HepG2 (cell line): ENCODE measurements around the gene TLR5. TPM values are rescaled to one million over a fixed set of nuclear protein-coding genes. Genes with fewer than 3 reads are reported as not detected.

Experiments
- ATAC-seq: fragments of 200-7000 bp; cut with Tn5 transposase; 3 replicates; pipeline ENCODE4 v1.9.1; 2020; ENCODE audit warnings: mild to moderate bottlenecking, moderate library complexity
- BruUV-seq: library from RNA; stranded (reverse); fragments of 400-500 nt; replicated peaks from 2 replicates; lab custom pipeline; 2021; lab: Mats Ljungman, UMichigan
- CTCF ChIA-PET: fragments of 300-600 bp; formaldehyde crosslinking; extraction: SDS; loops from one replicate; lab custom pipeline; 2021; ENCODE audit warnings: low total read pairs, inconsistent platforms, low intra/inter-chr PET ratio; lab: Yijun Ruan, JAX
- POLR2A ChIA-PET: fragments of 350-600 bp; sonication (Branson Sonifier 250); formaldehyde crosslinking; loops from one replicate; lab custom pipeline; 2020; ENCODE audit warnings: antibody characterized with exemption, inconsistent platforms; lab: Yijun Ruan, JAX
- DNase-seq: peaks from one replicate; pipeline ENCODE4 v3.0.0-alpha.2; 2015; ENCODE audit warnings: low spot score
- FAIRE-seq: peaks from 3 replicates; lab custom pipeline; 2011; peaks lifted over from hg19 to GRCh38; lab: Jason Lieb, UNC
- H2AFZ ChIP-seq: one replicate; pipeline ENCODE4 v1.6.1; 2011; ENCODE audit warnings: low read length, inconsistent platforms
- H3K27ac ChIP-seq: fragments of 300-600 bp; 3 replicates; pipeline ENCODE4 v1.8.0; 2011; ENCODE audit warnings: mixed run types, mild to moderate bottlenecking, mixed read lengths, low read length, inconsistent platforms; ENCODE audit not compliant: insufficient read depth; ENCODE audit errors: extremely low read length
- H3K27me3 ChIP-seq, 2 experiments: fragments of 200-600 bp in 1 of 2; 2 replicates in 1 of 2; 3 replicates in 1 of 2; pipeline versions ENCODE4 v1.6.0 to v1.8.0; 2011; ENCODE audit warnings: low read length in 2 of 2, mild to moderate bottlenecking in 2 of 2, moderate library complexity in 2 of 2, inconsistent platforms in 1 of 2; ENCODE audit not compliant: insufficient read depth in 2 of 2, control insufficient read depth in 1 of 2
- H3K36me3 ChIP-seq, 2 experiments: fragments of 200-600 bp in 1 of 2; replicated peaks in 1 of 2; 2 replicates in 1 of 2; 3 replicates in 1 of 2; pipeline versions ENCODE4 v1.5.1 to v1.8.0; 2011; ENCODE audit warnings: low read length in 2 of 2, inconsistent platforms in 1 of 2; ENCODE audit not compliant: insufficient read depth in 2 of 2, control insufficient read depth in 1 of 2
- H3K4me1 ChIP-seq: 2 replicates; pipeline ENCODE4 v1.5.1; 2012; ENCODE audit warnings: low read length, inconsistent platforms; ENCODE audit not compliant: insufficient read depth
- H3K4me2 ChIP-seq: 2 replicates; pipeline ENCODE4 v1.6.0; 2011; ENCODE audit warnings: low read depth, low read length, inconsistent platforms
- H3K4me3 ChIP-seq, 3 experiments: fragments of 200-600 bp in 1 of 3; sonication (generic), shearing (Covaris generic) in 1 of 3; replicated peaks in 1 of 3; 2 replicates each; pipeline ENCODE4 v1.5.1; 2011 to 2016; ENCODE audit warnings: low read length in 3 of 3, inconsistent platforms in 2 of 3, low read depth in 2 of 3, mild to moderate bottlenecking in 2 of 3, control low read depth in 1 of 3, mixed read lengths in 1 of 3; ENCODE audit not compliant: insufficient read depth in 1 of 3
- H3K79me2 ChIP-seq: one replicate; pipeline ENCODE4 v1.6.1; 2011; ENCODE audit warnings: low read length, inconsistent platforms; ENCODE audit not compliant: insufficient read depth
- H3K9ac ChIP-seq: 2 replicates; pipeline ENCODE4 v1.6.0; 2011; ENCODE audit warnings: mild to moderate bottlenecking, low read depth, low read length, inconsistent platforms; ENCODE audit not compliant: insufficient read depth
- H3K9me3 ChIP-seq: 2 replicates; pipeline ENCODE4 v1.5.1; 2012; ENCODE audit warnings: mild to moderate bottlenecking, low read length
- H4K20me1 ChIP-seq: 2 replicates; pipeline ENCODE4 v1.6.0; 2011; ENCODE audit warnings: inconsistent platforms, mild to moderate bottlenecking, low read length, moderate library complexity; ENCODE audit not compliant: insufficient read depth
- HMG20A ChIP-seq: IDR thresholded peaks from 2 replicates; pipeline ENCODE4 v1.6.1; 2016; ENCODE audit warnings: borderline replicate concordance
- HNRNPUL1 ChIP-seq: fragments of 200-400 bp; formaldehyde crosslinking; IDR thresholded peaks from 2 replicates; pipeline ENCODE4 v1.6.1; 2017; ENCODE audit warnings: low read depth, mild to moderate bottlenecking, low read length, moderate library complexity
- NFIB ChIP-seq: sonication (generic); formaldehyde crosslinking; IDR thresholded peaks from 2 replicates; pipeline ENCODE4 v1.9.0; 2021; ENCODE audit warnings: missing genetic modification reagents, mild to moderate bottlenecking, borderline replicate concordance
- NFKBIZ ChIP-seq: IDR thresholded peaks from 2 replicates; pipeline ENCODE4 v1.6.1; 2018; ENCODE audit warnings: missing genetic modification reagents, missing compliant biosample characterization
- PRDM4 ChIP-seq: sonication (generic); formaldehyde crosslinking; IDR thresholded peaks from 2 replicates; pipeline ENCODE4 v1.9.0; 2021; ENCODE audit warnings: missing genetic modification reagents, borderline replicate concordance
- SRSF4 ChIP-seq: fragments of 200-400 bp; formaldehyde crosslinking; IDR thresholded peaks from one replicate; pipeline ENCODE4 v1.6.1; 2018; ENCODE audit warnings: mild to moderate bottlenecking, low read depth, low read length, moderate library complexity; ENCODE audit not compliant: poor library complexity, severe bottlenecking
- ZBTB8A ChIP-seq: sonication (generic); formaldehyde crosslinking; IDR thresholded peaks from 2 replicates; pipeline ENCODE4 v1.4.0; 2020; ENCODE audit warnings: mild to moderate bottlenecking, low read depth, missing genetic modification reagents, borderline replicate concordance
- ZNF136 ChIP-seq: sonication (generic); formaldehyde crosslinking; IDR thresholded peaks from 2 replicates; pipeline ENCODE4 v1.8.1; 2022; ENCODE audit warnings: low read depth, mild to moderate bottlenecking, moderate library complexity, missing genetic modification reagents
- ZNF251 ChIP-seq: sonication (generic); formaldehyde crosslinking; IDR thresholded peaks from 2 replicates; pipeline ENCODE4 v1.9.0; 2021; ENCODE audit warnings: mild to moderate bottlenecking, missing genetic modification reagents
- ZNF644 ChIP-seq: IDR thresholded peaks from 2 replicates; pipeline ENCODE4 v1.6.1; 2016; ENCODE audit warnings: low read depth
- ZNF761 ChIP-seq: sonication (generic); formaldehyde crosslinking; conservative IDR thresholded peaks from 2 replicates; pipeline ENCODE4 v1.4.0; 2020; ENCODE audit warnings: mild to moderate bottlenecking, missing genetic modification reagents
- WGBS: methylation state at CpG from one replicate; pipeline ENCODE4 v1.1.6; 2017; ENCODE audit warnings: low lambda C conversion rate; 5-methylcytosine and 5-hydroxymethylcytosine counted together
- in situ Hi-C: cut with HindIII; loops from 2 replicates; pipeline ENCODE4 v1.10.0; 2017; ENCODE audit warnings: low pct_unique_long_range_greater_than_20kb; ENCODE audit not compliant: extremely low pct_ligation_motif_present
- intact Hi-C: fragments of 100-400 bp; cut with micrococcal nuclease; formaldehyde crosslinking; loops from one replicate; pipeline ENCODE4 v1.10.0; 2022; ENCODE audit not compliant: unreplicated experiment
- polyA plus RNA-seq, 8 experiments: library from polyadenylated mRNA; depleted of rRNA in 3 of 8; stranded (reverse) in 7 of 8; unstranded in 1 of 8; fragments of >200 nt; fragmentation: Illumina TruSeq in 4 of 8; extraction: Trizol in 4 of 8; gene quantifications; 2 replicates each; pipeline versions ENCODE4 v1.2.1 to v1.2.3, GENCODE V29; 2011 to 2016; ENCODE audit warnings: low read depth in 4 of 8, missing spikeins in 1 of 8, mixed read lengths in 1 of 8; ENCODE audit not compliant: insufficient read depth in 1 of 8
- total RNA-seq, 5 experiments: library from RNA; depleted of rRNA; stranded (reverse); fragments of >200 nt; fragmentation: Illumina TruSeq; extraction: Trizol; gene quantifications; 2 replicates each; pipeline ENCODE4 v1.2.3, GENCODE V29; 2016; ENCODE audit warnings: low read depth in 1 of 5
- TF ChIP-seq, protein P1 (sequence below): sonication (generic); formaldehyde crosslinking; IDR thresholded peaks from 2 replicates; pipeline ENCODE4 v1.5.0; 2020; ENCODE audit warnings: missing genetic modification reagents
- TF ChIP-seq, protein P2 (sequence below): sonication (generic); formaldehyde crosslinking; IDR thresholded peaks from 2 replicates; pipeline ENCODE4 v1.4.0; 2020; ENCODE audit warnings: mild to moderate bottlenecking, low read depth, missing genetic modification reagents

The TLR5 gene
- total and polyA plus RNA-seq, 2 of the 13 experiments (the other 11 are each of a cell fraction or from before 2014, with no cell fraction given) = not detected

GRCh38 chr1:223136086-223136485 is 7.0 kb downstream of the TLR5 start:
- no peaks in the 10 kb centered on the region for H4K20me1 ChIP-seq
- H3K4me3 ChIP-seq = no peak overlapping the region
- in situ Hi-C loops (loop anchor here (10.0 kb wide), 1 partner anchor 549 kb away; no protein-coding TSS in a partner anchor), intact Hi-C loops (no loop called here)
- FAIRE-seq = no peak
- peaks cover 0 to 33% of the 10 kb centered on the region in 2 experiments; a peak in 4 of 5 replicates for H3K27me3 ChIP-seq
- WGBS = 13% methylated on average over 2 of the region's 2 CpGs
- no peak overlapping the region for H2AFZ ChIP-seq
- H3K9ac ChIP-seq = no peak overlapping the region
- H3K4me1 ChIP-seq = no peaks in the 10 kb centered on the region
- no peaks in the 10 kb centered on the region for H3K36me3 ChIP-seq
- H3K4me2 ChIP-seq = no peak overlapping the region
- H3K27ac ChIP-seq = no peak overlapping the region
- CTCF ChIA-PET = interaction anchor here (1.6 kb wide), 1 partner anchor 548 kb away, joined by 3 read pairs; no protein-coding TSS in a partner anchor
- POLR2A ChIA-PET = no interaction called here
- TF ChIP-seq, protein P1, sequence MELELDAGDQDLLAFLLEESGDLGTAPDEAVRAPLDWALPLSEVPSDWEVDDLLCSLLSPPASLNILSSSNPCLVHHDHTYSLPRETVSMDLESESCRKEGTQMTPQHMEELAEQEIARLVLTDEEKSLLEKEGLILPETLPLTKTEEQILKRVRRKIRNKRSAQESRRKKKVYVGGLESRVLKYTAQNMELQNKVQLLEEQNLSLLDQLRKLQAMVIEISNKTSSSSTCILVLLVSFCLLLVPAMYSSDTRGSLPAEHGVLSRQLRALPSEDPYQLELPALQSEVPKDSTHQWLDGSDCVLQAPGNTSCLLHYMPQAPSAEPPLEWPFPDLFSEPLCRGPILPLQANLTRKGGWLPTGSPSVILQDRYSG (CRISPR knock-in tag) = no peak
- TF ChIP-seq ZNF644 (CRISPR knock-in tag) (no peak), NFKBIZ (no peak), ZBTB8A (CRISPR knock-in tag) (no peak), HMG20A (CRISPR knock-in tag) (no peak), ZNF251 (no peak), NFIB (CRISPR knock-in tag) (no peak), ZNF136 (no peak), ZNF761 (CRISPR knock-in tag) (no peak), HNRNPUL1 (no peak), PRDM4 (no peak), SRSF4 (no peak)
- TF ChIP-seq, protein P2, sequence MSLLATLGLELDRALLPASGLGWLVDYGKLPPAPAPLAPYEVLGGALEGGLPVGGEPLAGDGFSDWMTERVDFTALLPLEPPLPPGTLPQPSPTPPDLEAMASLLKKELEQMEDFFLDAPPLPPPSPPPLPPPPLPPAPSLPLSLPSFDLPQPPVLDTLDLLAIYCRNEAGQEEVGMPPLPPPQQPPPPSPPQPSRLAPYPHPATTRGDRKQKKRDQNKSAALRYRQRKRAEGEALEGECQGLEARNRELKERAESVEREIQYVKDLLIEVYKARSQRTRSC = no peak
- BruUV-seq = no TSS peak
- H3K9me3 ChIP-seq = no peaks in the 10 kb centered on the region
- DNase-seq = no peak
- H3K79me2 ChIP-seq = no peaks in the 10 kb centered on the region
- no peak for ATAC-seq
